Suprapubic skin (tissue), 4 donors: ENCODE measurements around the gene NAP1L4.
A peak's percentile ranks its signal among the peaks of the same experiment; 100 is the strongest.

ENCODE experiments used
- CTCF ChIP-seq, 2 donors: fragments of 200-600 bp in 1 of 2; fragments of 450-650 bp in 1 of 2; sonication (generic) in 1 of 2; IDR thresholded peaks; one replicate each; pipeline ENCODE4 v1.5.1; 2016 to 2019; ENCODE audit warnings: antibody characterized with exemption in 2 of 2, mild to moderate bottlenecking in 1 of 2, moderate library complexity in 1 of 2
- EP300 ChIP-seq: sonication (generic); formaldehyde crosslinking; IDR thresholded peaks from one replicate; pipeline ENCODE4 v1.6.1; 2017; ENCODE audit warnings: antibody characterized with exemption
- POLR2A ChIP-seq, 2 donors: fragments of 450-650 bp; IDR thresholded peaks; one replicate each; pipeline ENCODE4 v1.6.1; 2017; ENCODE audit warnings: antibody characterized with exemption in 2 of 2, mild to moderate bottlenecking in 2 of 2, moderate library complexity in 2 of 2
- POLR2AphosphoS5 ChIP-seq, 3 donors: sonication (generic); formaldehyde crosslinking; IDR thresholded peaks; one replicate each; pipeline ENCODE4 v1.6.1; 2017; ENCODE audit warnings: antibody characterized with exemption in 3 of 3

GRCh38 chr11:3021125-3021524 is 29.0 kb upstream of the NAP1L4 start:
- TF ChIP-seq CTCF (IDR thresholded peaks at IDR 0.05), result peak in 1 of 2 donors; percentile 47
- no peak for TF ChIP-seq POLR2AphosphoS5 (IDR thresholded peaks at IDR 0.05)
- TF ChIP-seq EP300, result no peak
- TF ChIP-seq POLR2A (IDR thresholded peaks at IDR 0.05), result no peak
